Muscle of arm (tissue), 12 donors: Measurements from ENCODE around the gene ATXN3L. TPM values are rescaled to one million over a fixed set of nuclear protein-coding genes. Genes with fewer than 3 reads are reported as not detected.
"Not testable (repeated sequence)": the region's sequence is repeated elsewhere in the genome, so short reads cannot be mapped to it uniquely, and the experiment has no call there.

ENCODE experiments used
- DNase-seq: peaks from one replicate; pipeline ENCODE4 v3.0.0-alpha.2; 2013
- polyA plus RNA-seq, 12 donors: library from polyadenylated mRNA; unstranded; fragments of 120-200 nt; gene quantifications; one replicate each; pipeline ENCODE4 v1.2.1, GENCODE V29; 2013; ENCODE audit not compliant: insufficient read length in 12 of 12

ATXN3L gene
- polyA plus RNA-seq, 12 donors = not detected

DNA sequence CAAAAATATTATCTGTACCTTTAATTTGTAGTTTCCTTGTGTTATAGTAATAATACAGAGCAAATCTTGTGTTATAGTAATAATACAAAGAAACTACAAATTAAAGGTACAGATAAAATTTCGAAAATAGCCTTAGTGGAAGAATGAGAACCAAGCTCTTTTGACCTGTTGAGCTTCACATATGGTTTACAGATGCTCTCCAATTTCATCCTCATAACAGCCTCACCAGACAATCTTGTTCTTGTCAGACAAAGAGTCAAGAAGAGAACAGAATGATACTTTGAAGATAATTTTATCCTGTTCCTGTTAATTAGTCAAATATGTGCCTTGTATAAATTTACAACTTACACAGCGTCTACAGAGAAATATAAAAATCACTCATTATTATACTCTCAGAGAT lies 12.8 kb downstream of the ATXN3L start:
- DNase-seq = no peak

DNA sequence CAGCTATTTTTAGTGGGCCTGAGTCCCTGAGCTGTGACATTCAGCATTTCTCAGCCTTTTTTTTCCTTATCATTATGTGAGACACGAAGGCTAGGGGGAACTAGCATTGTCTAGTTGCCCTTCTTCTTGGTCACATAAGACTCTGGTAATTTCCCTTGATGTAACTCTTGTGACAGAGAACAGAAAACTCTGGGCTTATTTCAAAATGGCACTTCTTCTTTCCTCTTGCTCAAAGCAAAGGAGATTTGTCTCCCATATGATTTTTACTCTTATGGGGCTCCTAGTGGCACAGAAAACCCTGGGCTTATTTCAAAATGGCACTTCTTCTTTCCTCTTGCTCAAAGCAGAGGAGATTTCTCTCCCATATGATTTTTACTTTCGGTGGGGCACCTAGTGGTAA lies 14.7 kb downstream of the ATXN3L start:
- no peak for DNase-seq

DNA sequence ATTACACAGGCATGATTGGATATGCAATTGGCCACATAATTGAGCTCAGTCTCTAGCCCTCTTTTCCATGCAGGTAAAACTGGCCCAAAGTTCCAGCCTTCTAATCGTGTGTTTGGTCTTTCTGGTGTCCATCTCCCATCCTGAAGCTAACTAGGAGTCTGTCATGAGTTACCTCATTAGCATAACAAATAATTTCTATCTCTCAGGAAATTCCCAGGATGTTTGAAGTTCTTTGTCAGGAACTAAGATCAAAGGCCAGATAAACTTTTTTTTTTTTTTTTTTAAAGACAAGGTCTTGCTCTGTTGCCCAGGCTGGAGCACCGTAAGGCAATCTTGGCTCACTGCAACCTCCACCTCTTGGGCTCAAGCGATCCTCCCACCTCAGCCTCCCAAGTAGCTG lies 15.8 kb downstream of the ATXN3L start:
- no peak for DNase-seq

DNA sequence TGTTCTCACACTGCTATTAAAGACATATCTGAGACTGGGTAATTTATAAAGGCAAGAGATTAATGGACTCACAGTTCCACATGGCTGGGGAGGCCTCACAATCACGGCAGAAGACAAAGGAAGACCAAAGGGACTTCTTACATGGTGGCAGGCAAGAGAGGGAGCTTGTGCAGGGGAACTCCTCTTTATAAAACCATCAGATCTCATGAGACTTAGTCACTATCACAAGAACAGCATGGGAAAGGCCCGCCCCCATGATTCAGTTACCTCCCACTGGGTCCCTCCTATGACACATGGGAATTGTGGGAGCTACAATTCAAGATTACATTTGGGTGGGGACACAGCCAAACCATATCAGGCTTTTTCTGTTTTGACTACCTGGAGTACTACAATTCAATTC lies 16.6 kb downstream of the ATXN3L start:
- DNase-seq = not testable (repeated sequence)

DNA sequence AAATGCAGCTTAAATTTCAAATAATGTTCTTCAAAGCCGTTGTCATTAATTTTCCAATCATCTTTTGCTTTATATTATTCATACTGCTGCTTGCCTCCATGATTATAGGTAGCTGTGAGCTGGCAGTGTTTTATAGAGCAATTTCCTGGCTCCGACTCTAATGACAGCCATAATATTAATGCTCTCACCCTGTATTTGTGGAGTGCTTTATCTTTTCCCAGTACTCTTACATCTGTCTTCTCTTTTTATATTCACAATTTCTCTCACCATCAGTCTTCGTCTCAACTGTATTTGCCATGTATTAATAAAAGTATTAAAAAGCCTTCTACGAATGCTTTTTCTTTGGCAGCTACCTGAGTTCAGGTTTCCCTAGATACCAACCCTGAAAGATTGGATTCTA lies 21.0 kb downstream of the ATXN3L start:
- DNase-seq = no peak

DNA sequence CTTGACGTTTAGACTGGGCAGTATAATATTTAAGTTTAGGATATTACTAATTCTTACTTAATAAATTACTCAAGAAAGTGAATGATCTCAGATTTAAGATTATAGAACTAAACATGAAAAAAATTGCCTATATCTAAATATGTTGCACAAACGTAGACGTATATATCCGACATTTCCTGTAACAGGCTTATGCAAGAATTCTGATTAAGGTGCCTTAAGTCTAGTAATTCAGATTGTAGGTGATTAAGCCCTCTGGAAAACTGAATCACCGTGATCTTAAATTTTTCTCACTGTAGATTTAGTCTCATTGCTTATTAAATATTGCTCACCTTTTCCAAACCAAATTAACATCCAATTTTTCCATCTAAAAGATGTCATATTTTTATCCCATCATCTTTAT lies 24.0 kb downstream of the ATXN3L start:
- no peak for DNase-seq

DNA sequence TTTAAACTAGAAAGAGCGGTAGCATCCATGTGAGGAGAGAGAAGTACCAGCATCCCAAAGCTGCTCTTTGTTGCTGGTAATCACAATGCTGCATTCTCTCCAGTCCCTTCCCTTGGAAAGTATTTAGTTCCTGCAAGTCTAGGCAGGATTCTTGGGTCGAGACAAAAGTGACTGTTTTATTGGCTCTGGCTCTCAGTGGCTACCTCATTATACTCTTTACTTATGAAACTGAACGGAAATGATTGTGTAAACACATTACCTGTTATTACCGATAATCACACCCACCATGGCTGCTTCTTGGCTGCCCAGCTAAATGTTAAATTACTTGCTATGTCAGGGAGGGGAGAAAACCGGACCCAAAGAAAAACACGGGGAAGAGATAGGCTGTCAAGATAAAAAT lies 26.2 kb downstream of the ATXN3L start:
- DNase-seq = no peak

DNA sequence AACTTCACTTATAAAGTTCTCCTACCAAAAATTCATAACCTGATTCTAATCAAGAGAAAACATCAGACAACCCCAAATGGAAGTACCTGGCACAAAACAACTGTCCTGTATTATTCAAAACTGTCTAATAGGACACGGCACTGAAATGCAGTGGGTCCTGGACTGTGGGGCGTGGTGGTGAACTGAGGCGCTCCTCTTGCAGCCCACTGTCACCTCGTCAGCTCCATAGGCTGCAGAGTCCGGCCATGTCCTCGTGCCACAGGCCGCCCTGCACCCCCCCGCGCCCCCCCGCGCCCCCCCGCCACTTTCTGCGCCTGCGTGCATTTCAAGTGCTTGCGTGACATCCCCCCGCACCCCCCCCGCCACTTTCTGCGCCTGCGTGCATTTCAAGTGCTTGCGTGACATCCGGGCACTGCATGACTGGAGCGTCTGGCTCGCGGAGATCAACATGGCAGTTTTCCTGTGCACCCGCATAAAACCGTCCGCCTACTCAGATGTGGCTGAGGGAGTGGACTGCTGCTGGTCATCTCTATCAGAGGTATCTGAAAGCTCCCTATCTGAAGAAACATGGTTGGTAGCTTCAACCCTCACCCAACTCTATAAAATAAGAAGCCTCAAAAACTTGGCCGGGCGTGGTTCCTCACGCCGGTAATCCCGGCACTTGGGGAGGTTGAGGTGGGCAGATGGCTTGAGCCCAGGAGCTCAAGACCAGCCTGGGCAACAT lies 28.8 kb downstream of the ATXN3L start:
- DNase-seq = no peak

DNA sequence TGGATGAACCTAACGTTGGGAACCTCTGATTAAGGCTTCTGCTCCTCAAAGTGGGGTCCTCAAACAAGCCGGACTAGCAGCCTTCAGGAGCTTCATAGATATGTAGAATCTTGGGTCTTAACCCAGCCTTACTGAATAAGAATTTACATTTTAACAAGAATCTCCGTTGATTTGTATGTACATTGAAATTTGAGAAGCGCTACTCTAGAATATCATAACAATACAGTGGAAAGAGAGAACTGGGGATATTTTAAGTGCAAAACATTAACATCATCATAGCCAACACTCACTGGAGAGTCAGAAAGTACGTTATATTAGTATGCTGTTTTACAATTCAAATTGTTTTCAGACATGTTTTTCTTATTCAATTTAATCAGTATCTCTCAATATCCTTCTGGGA lies 31.2 kb downstream of the ATXN3L start:
- DNase-seq = no peak

DNA sequence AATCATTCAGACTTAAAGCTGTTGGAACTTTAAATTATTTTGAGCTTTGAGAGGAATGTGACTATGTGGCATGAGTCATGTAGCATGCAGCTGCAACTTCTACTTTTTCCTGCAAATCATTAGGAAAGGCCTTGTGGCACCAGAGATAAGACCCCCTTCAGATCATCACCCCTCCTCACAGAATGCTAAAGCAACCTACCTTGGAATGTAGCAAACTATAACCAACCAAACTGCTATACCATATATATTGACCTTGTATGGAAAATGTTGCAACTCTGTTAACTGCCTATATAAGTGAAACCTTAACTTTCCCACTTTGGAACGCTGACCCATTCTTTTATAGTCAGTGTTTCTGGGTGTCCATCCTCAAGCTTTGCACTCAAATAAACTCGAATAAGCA lies 32.0 kb downstream of the ATXN3L start:
- no peak for DNase-seq

DNA sequence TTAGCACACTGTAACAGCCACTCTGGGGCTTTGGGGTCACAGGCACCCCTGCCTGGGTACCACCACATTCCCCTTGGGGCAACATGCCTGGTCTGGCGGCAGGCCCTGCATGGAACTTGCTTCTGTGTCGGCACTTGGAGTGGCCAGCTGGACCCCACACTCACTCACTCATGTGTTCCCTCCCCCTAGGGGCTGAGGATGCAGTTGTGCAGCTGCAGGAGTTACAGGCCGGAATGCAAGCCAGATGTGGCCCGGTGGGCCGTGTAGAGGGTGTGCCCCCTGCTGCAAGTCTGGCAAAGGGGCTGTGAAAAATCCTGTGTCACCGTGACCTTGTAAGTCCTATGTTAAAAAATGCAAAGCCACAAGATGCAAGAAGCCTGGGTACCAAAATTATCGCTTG lies 34.2 kb downstream of the ATXN3L start:
- DNase-seq = no peak

DNA sequence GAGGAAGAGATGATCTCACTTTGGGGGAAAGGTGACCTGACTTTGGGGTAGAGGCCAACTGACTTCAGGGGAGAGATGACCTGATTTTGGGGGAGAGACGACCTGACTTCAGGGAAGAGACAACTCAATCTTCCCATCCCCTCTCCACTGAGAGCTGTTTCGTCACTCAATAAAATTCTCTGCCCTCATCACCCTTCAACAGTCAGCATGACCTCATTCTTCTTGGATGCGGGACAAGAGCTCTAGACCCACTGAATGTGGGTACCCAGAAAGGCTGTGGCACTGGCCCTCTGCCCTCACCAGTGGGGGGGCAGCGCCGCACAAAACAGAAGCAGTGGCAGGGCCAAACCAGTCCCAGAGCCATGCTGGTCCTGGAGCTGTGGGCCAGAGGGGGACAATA lies 34.6 kb downstream of the ATXN3L start:
- no peak for DNase-seq

DNA sequence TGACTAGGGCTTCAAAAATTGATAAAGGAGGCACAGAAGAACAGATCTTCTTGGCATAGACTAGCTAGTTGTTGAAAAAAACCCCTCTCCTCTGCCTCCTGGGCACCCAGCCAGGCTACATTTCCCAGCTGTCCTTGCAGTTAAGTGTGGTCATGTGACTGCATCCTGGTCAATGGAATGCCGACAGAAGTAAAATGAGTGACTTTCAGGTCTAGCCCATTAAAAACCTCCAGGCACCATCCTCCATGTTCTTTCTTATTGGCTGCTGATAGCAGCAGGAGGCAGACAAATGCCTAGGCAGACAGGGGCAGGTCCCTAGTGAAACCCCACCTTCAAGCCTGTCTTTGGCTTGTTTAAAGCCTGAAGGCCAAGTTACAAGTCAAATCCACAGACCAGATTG lies 35.3 kb downstream of the ATXN3L start:
- no peak for DNase-seq

DNA sequence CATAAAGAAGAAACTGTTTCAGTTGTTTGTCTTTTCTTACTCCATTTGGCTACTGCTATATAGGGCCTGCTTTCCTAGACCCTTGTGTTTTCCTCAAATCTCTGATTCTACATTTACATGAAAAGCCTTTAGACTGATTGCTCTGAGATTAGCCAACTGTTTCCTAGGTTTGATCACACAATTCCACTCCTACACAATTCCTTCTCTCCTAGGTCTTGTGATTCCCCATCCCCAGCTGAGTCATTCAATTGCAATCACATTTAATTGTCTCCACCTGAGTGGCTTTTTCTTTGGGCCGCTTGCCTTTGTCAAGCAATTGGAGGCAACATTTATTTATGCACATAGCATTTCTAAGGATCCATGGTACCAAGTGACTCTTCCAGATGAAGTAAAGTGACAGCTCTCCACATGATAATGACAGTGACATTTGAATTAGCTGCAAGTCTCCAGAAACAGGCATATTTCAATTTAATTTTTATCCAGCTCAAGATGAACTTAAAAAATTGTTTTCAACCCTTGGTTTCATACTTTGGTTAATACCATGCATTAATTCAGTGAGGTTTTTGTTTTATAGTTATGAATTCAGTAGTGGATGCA lies 35.8 kb downstream of the ATXN3L start:
- DNase-seq = no peak

DNA sequence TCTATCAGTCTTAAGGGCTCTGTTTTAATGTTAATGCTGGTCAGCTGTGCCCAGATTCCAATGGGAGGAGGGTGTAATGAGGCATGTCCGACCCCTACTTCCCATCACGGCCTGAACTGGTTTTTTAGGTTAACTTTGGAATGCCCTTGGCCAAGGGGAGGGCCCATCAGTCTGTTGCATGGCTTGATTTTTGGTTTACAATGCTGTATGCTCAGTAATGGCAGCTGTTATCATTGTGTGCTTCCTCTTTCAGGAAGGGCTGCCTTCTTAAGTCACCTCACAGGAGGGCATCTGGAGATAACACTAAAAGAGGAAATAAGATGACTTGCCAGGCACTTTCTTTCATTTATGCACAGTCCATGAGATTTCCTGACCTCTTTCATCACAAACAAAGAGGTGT lies 36.3 kb downstream of the ATXN3L start:
- no peak for DNase-seq

DNA sequence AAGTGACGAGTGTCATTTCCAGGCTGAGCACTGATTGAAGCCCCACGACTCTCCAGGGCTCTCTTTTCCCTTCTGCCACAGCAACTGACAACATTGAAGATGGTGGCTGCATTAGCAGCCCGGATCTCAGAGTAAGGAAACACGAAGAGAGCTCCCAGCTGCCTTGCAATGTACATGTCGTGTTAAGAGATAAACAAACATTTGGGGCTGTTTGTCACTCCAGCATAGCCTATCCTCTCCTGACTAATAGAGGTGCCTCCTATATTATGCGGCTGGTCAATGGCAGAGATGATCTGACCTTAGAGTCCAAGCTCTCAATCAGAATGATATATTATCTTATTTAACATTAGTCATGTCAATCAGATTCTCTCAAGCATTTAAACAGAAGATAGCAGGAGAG lies 38.6 kb downstream of the ATXN3L start:
- DNase-seq = no peak

DNA sequence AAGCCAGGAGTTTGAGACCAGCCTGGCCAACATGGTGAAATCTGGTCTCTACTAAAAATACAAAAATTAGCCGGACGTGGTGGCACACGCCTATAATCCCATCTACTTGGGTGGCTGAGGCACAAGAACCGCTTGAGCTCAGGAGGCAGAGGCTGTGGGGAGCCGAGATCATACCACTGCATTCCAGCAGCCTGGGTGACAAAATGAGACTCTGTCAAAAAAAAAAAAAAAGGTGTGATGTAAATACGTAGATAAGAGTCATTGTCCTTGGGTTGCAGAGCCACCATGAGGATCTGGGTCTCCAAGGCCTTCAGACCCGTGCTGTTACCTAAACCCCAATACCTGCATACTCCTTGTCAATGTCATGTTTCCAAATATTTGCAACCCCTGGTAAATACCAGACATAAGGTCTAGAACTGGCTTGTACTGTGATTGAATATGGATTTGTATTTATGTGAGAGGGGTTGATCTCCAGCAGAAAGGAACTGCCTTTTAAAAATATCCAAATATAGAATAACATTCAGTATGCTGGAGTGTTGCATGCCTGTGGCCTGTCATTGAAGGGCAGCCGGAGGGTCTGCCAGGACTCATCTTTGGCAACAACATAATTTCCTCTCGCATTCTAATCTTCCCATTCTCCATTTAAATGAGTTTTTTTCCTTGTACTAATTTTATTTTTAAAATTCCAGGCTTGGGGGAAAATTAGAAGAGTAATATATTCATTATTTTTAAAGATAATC lies 40.4 kb downstream of the ATXN3L start:
- no peak for DNase-seq

DNA sequence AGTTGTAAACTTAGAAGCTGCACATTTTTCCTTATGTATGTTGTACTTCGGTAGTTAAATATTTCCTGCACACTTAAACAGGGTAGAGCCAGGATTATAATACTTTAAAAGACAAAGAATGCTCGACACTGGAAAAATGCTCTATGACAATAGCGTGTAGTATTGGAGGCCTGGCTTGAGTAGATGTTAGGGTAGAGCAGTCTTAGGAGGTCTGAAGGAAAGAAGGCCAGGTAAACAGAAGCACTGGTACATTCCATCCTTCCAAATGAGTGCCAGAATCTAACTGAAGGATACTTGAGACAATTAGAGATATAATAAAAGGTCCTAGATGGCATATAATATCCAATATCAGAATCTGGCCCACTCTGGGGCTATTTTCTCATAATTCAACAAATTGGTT lies 42.3 kb downstream of the ATXN3L start:
- DNase-seq = no peak

DNA sequence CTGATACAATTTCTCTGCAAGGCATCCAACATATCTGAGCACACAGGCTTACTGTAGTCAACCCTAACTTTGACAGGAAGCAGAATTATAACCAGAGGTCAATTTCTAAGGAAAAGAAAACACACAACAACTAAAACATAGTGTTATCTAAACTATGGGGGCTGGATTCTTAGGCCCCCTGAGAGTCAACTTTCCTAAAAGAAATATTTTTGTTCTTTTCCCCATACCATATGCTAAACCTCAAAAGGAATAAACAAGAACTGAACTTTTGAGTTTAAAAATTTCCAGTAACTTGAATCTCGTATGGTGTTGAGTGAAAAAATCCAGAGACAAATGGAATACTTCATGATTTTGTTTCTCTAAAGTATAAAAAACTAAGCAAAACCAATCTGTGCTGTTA lies 42.9 kb downstream of the ATXN3L start:
- DNase-seq = no peak

DNA sequence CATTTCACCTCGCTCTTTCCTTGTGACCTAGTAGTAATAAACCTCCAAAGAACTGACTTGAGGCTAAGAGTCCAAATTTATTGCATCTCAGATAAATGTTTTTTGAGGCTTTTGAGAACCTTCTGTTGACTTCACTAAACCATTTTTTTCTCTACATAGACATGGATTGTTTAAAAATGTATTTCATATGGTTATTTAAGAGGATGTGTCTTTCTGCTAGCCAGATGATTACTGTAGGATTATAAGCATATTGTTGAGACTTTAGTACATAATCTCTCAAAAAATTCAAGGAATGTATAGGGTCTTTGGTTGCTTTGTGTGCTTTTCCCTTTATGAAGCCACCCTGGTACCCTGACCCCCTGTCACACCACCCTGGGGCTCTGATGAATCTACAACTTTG lies 44.8 kb downstream of the ATXN3L start:
- DNase-seq = no peak

DNA sequence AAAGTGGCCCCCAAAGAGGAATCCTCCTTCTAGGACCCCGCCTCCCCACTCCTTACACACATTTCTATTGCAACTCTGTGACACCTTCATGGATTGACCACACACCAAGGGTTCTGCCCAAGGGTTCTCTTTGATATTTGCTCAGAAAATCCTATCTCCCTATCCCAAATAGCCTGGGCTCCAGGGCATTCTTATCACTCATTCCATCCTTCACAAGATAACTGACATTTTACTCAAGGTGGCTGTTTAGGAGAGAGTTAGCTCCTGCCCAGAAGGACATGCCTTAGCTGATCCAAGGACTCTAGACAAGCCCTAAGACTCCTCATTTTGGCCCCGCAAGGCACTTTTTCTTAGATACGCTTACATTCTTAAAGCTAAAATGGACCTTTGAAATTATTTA lies 47.4 kb downstream of the ATXN3L start:
- no peak for DNase-seq

DNA sequence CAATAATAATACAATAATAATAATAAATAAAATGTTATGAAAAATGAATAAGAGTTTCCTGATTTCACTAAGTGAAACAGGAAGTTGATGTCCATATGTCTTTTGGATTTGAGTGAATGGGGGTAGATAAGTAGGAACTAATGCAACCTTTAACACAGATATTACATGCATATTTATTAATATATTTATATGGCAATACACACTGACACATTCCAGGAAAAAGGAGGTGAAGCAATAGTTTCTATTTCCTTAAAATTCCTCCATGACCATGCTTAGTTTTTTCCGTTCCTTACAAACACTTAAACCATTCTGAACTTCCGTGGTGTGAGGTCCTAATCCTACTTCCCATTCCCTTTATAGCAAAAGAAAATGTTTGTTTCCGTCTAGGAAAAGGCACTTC lies 48.3 kb downstream of the ATXN3L start:
- DNase-seq = no peak

DNA sequence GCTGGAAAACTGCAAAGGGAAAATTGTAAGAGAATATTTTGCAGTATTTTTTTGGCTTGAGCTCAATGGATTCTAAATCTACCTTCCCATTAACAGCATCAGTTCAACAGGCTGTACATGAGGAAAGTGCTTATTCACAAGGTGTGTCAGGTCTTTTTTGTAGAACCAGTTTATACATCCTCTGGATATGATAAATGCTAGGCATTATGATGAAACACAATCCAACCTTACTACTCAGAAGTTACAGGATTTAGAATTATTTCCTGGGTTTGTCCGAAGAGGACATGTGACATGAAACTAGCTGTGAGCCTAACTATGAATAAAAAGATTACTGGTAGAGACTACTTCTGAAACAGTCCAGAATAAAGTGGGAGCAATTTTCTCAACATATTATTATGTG lies 49.5 kb downstream of the ATXN3L start:
- no peak for DNase-seq

DNA sequence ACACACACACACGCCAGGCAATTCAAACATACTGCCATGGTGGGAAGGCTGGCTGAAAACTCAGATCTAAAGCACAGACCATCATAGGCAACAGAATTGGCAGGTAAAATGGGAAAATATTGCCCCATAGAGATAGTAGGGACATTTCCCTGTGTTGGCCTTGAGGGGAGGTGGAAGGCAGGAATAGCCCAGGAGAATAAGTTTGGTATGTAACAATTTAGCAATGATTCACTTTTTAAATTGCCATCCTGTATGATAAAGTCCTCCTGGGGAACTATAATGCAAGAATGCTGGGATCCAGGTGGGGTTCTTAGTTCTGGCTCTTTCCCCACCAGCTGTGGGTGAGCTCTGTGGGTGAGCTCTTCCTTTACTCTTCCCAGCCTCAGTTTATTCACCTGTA lies 51.0 kb downstream of the ATXN3L start:
- no peak for DNase-seq
